Parathyroid adenoma (tissue), 2 donors: ENCODE measurements around the gene SOWAHC.

Experiments
- H2AFZ ChIP-seq: fragments of 300-600 bp; sonication (generic); one replicate; pipeline ENCODE4 v1.7.0; 2017; ENCODE audit warnings: antibody characterized with exemption, mild to moderate bottlenecking
- H3K27ac ChIP-seq: fragments of 300-600 bp; sonication (generic); one replicate; pipeline ENCODE4 v1.7.0; 2017
- H3K27me3 ChIP-seq: fragments of 300-600 bp; sonication (generic); one replicate; pipeline ENCODE4 v1.7.0; 2017; ENCODE audit warnings: low read length; ENCODE audit not compliant: control insufficient read depth, insufficient read depth
- H3K36me3 ChIP-seq: fragments of 300-600 bp; sonication (generic); one replicate; pipeline ENCODE4 v1.7.0; 2017; ENCODE audit warnings: low read length; ENCODE audit not compliant: control insufficient read depth, insufficient read depth
- H3K4me1 ChIP-seq: fragments of 300-600 bp; sonication (generic); one replicate; pipeline ENCODE4 v1.7.0; 2017; ENCODE audit warnings: control low read depth
- H3K4me2 ChIP-seq: fragments of 300-600 bp; sonication (generic); one replicate; pipeline ENCODE4 v1.7.0; 2017; ENCODE audit warnings: low read length
- H3K4me3 ChIP-seq: fragments of 300-600 bp; sonication (generic); one replicate; pipeline ENCODE4 v1.7.0; 2017; ENCODE audit warnings: low read depth, low read length
- H3K79me2 ChIP-seq: fragments of 300-600 bp; sonication (generic); one replicate; pipeline ENCODE4 v1.7.0; 2017; ENCODE audit warnings: control low read depth
- H3K9ac ChIP-seq: fragments of 300-600 bp; sonication (generic); one replicate; pipeline ENCODE4 v1.7.0; 2017; ENCODE audit warnings: mild to moderate bottlenecking
- H3K9me3 ChIP-seq: fragments of 300-600 bp; sonication (generic); one replicate; pipeline ENCODE4 v1.7.0; 2017; ENCODE audit warnings: low read length; ENCODE audit not compliant: control insufficient read depth
- CTCF ChIP-seq: fragments of 300-600 bp; sonication (generic); IDR thresholded peaks from one replicate; pipeline ENCODE4 v1.7.0; 2017; ENCODE audit warnings: antibody characterized with exemption, mild to moderate bottlenecking
- donor health status: primary hyperparathyroidism.

Gene SOWAHC

GRCh38 chr2:109614715-109615636, 812 bp downstream of the SOWAHC start:
- Histone ChIP-seq H2AFZ (peak overlapping the region; percentile 69), H3K27ac (peak overlapping the region; percentile 91), H3K4me1 (peaks cover 3% of the 10 kb centered on the region), H3K36me3 (no peaks in the 10 kb centered on the region), H3K79me2 (peaks cover 10% of the 10 kb centered on the region), H3K9me3 (no peaks in the 10 kb centered on the region), H3K4me2 (peak overlapping the region; percentile 59), H3K27me3 (no peaks in the 10 kb centered on the region), H3K4me3 (peak overlapping the region; percentile 53), H3K9ac (no peak overlapping the region)
- no peak for TF ChIP-seq CTCF

GRCh38 chr2:109615637-109616144, 1.5 kb downstream of the SOWAHC start:
- Histone ChIP-seq H3K79me2 (peaks cover 4% of the 10 kb centered on the region), H3K27ac (no peak overlapping the region), H3K4me2 (peak overlapping the region; percentile 59), H3K9ac (no peak overlapping the region), H2AFZ (no peak overlapping the region), H3K9me3 (no peaks in the 10 kb centered on the region), H3K4me3 (no peak overlapping the region), H3K27me3 (no peaks in the 10 kb centered on the region), H3K4me1 (peaks cover 3% of the 10 kb centered on the region), H3K36me3 (no peaks in the 10 kb centered on the region)
- no peak for TF ChIP-seq CTCF

GRCh38 chr2:109616184-109616583, 2.0 kb downstream of the SOWAHC start:
- Histone ChIP-seq H2AFZ (no peak overlapping the region), H3K36me3 (no peaks in the 10 kb centered on the region), H3K27ac (no peak overlapping the region), H3K79me2 (peaks cover 2% of the 10 kb centered on the region), H3K4me2 (no peak overlapping the region), H3K27me3 (no peaks in the 10 kb centered on the region), H3K9ac (no peak overlapping the region), H3K9me3 (no peaks in the 10 kb centered on the region), H3K4me1 (peaks cover 3% of the 10 kb centered on the region), H3K4me3 (no peak overlapping the region)
- TF ChIP-seq CTCF = no peak

- no peak overlapping the region for H3K27ac ChIP-seq
- H3K79me2 ChIP-seq = no peaks in the 10 kb centered on the region
- no peaks in the 10 kb centered on the region for H3K36me3 ChIP-seq
Observed at GRCh38 chr2:109619032-109619615, 5.0 kb downstream of the SOWAHC start.

More at GRCh38 chr2:109619032-109619615, 5.0 kb downstream of the SOWAHC start:
- Histone ChIP-seq H2AFZ (no peak overlapping the region), H3K4me1 (no peaks in the 10 kb centered on the region), H3K27me3 (no peaks in the 10 kb centered on the region), H3K4me3 (no peak overlapping the region), H3K9me3 (no peaks in the 10 kb centered on the region), H3K9ac (no peak overlapping the region), H3K4me2 (no peak overlapping the region)
- TF ChIP-seq CTCF = no peak
